OCI-LY3 (cell line): Measurements from ENCODE around the gene TTC39A.

Source experiments
- EZH2phosphoT487 ChIP-seq: fragments of 200-600 bp; shearing (Covaris generic); IDR thresholded peaks from 2 replicates; pipeline ENCODE4 v1.6.1; 2018; ENCODE audit warnings: antibody characterized with exemption, mixed run types, low read depth
- TF ChIP-seq, protein P1 (sequence below): fragments of 200-600, 300-600 bp; sonication (generic); IDR thresholded peaks from 2 replicates; pipeline ENCODE4 v1.5.1; 2014; ENCODE audit warnings: antibody characterized with exemption, low read length, low read depth

DNA sequence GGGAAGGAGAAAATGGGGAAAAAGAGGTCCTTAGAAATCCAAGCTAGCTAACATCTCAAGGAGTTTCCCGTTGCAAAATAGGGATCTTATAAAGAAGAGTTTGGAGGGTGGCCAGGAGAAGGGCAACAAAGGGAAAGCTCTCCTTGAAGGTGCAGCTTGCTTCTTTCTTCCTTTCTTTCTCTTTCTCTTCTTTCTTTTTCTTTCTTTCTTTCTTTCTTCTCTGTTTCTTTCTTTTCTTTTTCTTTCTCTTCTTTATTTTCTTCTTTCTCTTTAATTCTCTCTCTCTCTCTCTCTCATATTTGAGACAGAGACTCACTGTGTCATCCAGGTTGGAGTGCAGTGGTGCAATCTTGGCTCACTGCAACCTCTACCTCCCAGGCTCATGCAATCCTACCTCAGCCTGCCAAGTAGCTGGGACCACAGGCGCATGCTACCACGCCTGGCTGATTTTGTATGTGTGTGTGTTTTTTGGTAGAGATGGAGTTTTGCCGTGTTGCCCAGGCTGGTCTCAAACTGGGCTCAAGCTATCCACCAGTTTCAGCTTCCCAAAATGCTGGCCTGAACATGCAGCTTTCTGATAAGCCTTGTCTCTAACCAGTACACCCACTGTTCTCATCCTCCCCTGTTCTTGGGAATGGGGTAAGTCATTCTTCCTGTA, 49.9 kb downstream of the TTC39A start:
- TF ChIP-seq, protein P1, sequence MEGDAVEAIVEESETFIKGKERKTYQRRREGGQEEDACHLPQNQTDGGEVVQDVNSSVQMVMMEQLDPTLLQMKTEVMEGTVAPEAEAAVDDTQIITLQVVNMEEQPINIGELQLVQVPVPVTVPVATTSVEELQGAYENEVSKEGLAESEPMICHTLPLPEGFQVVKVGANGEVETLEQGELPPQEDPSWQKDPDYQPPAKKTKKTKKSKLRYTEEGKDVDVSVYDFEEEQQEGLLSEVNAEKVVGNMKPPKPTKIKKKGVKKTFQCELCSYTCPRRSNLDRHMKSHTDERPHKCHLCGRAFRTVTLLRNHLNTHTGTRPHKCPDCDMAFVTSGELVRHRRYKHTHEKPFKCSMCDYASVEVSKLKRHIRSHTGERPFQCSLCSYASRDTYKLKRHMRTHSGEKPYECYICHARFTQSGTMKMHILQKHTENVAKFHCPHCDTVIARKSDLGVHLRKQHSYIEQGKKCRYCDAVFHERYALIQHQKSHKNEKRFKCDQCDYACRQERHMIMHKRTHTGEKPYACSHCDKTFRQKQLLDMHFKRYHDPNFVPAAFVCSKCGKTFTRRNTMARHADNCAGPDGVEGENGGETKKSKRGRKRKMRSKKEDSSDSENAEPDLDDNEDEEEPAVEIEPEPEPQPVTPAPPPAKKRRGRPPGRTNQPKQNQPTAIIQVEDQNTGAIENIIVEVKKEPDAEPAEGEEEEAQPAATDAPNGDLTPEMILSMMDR: no peak
- no peak for TF ChIP-seq EZH2phosphoT487
